GM18907 (cell line): ENCODE measurements around the gene ZNF667.

Source experiments
- ATAC-seq: cut with Tn5 transposase; IDR thresholded peaks from one replicate; pipeline ENCODE4 v1.9.1; 2021; ENCODE audit warnings: mild to moderate bottlenecking, moderate library complexity; ENCODE audit not compliant: unreplicated experiment

ZNF667 gene

GRCh38 chr19:56393119-56394012 is 83.8 kb downstream of the ZNF667 start, which contains the start of gene ZNF582:
ZNF582 (minus strand) TSS chr19:56393534; CDS start chr19:56391752, 1,782 bp downstream.
- ATAC-seq, result peak; percentile 97
